K562 (cell line): ENCODE results near the gene TMEM204. TPM values are rescaled to one million over a fixed set of nuclear protein-coding genes. Genes with fewer than 3 reads are reported as not detected.
A peak's percentile ranks its signal among the peaks of the same experiment; 100 is the strongest.

ENCODE experiments used
- ATAC-seq: fragments of 200-7000 bp; cut with Tn5 transposase; 3 replicates; pipeline ENCODE4 v1.9.1; 2020; ENCODE audit warnings: moderate library complexity
- BruUV-seq: library from RNA; stranded (reverse); fragments of 400-500 nt; replicated peaks from 2 replicates; lab custom pipeline; 2021; lab: Mats Ljungman, UMichigan
- CTCF ChIA-PET: fragments of 300-600 bp; formaldehyde crosslinking; extraction: SDS; loops from one replicate; lab custom pipeline; 2021; ENCODE audit warnings: low intra/inter-chr PET ratio; lab: Yijun Ruan, JAX
- POLR2A ChIA-PET: fragments of 300-600, 350-650 bp; sonication (Branson Sonifier 250); formaldehyde crosslinking; extraction: SDS; loops from one replicate; lab custom pipeline; 2021; ENCODE audit warnings: antibody characterized with exemption, inconsistent platforms; lab: Yijun Ruan, JAX
- DNase-seq, 4 experiments: peaks; one replicate each; pipeline versions ENCODE4 v3.0.0 to v3.0.0-alpha.2; 2011 to 2018; ENCODE audit warnings: low spot score in 3 of 4, mixed read lengths in 3 of 4; ENCODE audit errors: extremely low read depth in 1 of 4
- FAIRE-seq: peaks from 2 replicates; lab custom pipeline; 2011; peaks lifted over from hg19 to GRCh38; lab: Jason Lieb, UNC
- H2AFZ ChIP-seq: 2 replicates; pipeline ENCODE4 v1.6.0; 2011; ENCODE audit warnings: low read depth, low read length, control low read depth, inconsistent platforms
- H3K27ac ChIP-seq: fragments of 200-600 bp; 3 replicates; pipeline ENCODE4 v1.8.0; 2011; ENCODE audit warnings: low read depth, mild to moderate bottlenecking, control low read depth, inconsistent platforms, low read length, moderate library complexity, mixed read lengths; ENCODE audit errors: extremely low read depth
- H3K27me3 ChIP-seq, 2 experiments: fragments of 300-600 bp in 1 of 2; 2 replicates in 1 of 2; 3 replicates in 1 of 2; pipeline versions ENCODE4 v1.6.0 to v1.8.0; 2011; ENCODE audit warnings: inconsistent platforms in 2 of 2, low read length in 2 of 2, mild to moderate bottlenecking in 1 of 2, mixed read lengths in 1 of 2, moderate library complexity in 1 of 2; ENCODE audit not compliant: control insufficient read depth in 2 of 2, insufficient read depth in 2 of 2
- H3K36me3 ChIP-seq: fragments of 300-600 bp; 3 replicates; pipeline ENCODE4 v1.8.0; 2011; ENCODE audit warnings: mild to moderate bottlenecking, low read length, inconsistent platforms; ENCODE audit not compliant: control insufficient read depth, insufficient read depth
- H3K4me1 ChIP-seq, 2 experiments: fragments of 200-600 bp in 1 of 2; replicated peaks in 1 of 2; 2 replicates in 1 of 2; 3 replicates in 1 of 2; pipeline versions ENCODE4 v1.5.1 to v1.8.0; 2011; ENCODE audit warnings: inconsistent platforms in 2 of 2, low read length in 2 of 2, mild to moderate bottlenecking in 1 of 2, mixed read lengths in 1 of 2, moderate library complexity in 1 of 2; ENCODE audit not compliant: control insufficient read depth in 2 of 2, insufficient read depth in 2 of 2
- H3K4me2 ChIP-seq: 2 replicates; pipeline ENCODE4 v1.6.1; 2011; ENCODE audit warnings: low read length, control low read depth, inconsistent platforms, mixed read lengths; ENCODE audit not compliant: insufficient read depth
- H3K4me3 ChIP-seq: fragments of 200-600 bp; sonication (generic), shearing (Covaris generic); 2 replicates; pipeline ENCODE4 v1.5.1; 2016; ENCODE audit warnings: control low read depth, inconsistent platforms
- H3K79me2 ChIP-seq: fragments of 200-600 bp; 3 replicates; pipeline ENCODE4 v1.8.0; 2011; ENCODE audit warnings: low read length, inconsistent platforms; ENCODE audit not compliant: control insufficient read depth, insufficient read depth
- H3K9ac ChIP-seq, 2 experiments: 2 replicates each; pipeline versions ENCODE4 v1.6.0 to v1.6.1; 2011; ENCODE audit warnings: low read depth in 2 of 2, low read length in 2 of 2, control low read depth in 1 of 2, inconsistent platforms in 1 of 2, mild to moderate bottlenecking in 1 of 2, mixed read lengths in 1 of 2; ENCODE audit not compliant: insufficient read depth in 1 of 2
- H3K9me1 ChIP-seq: one replicate; pipeline ENCODE4 v1.6.0; 2011; ENCODE audit warnings: inconsistent platforms, mild to moderate bottlenecking, low read length, moderate library complexity; ENCODE audit not compliant: control insufficient read depth, insufficient read depth
- H3K9me3 ChIP-seq: replicated peaks from 2 replicates; pipeline ENCODE4 v1.5.1; 2011; ENCODE audit warnings: low read depth, low read length, inconsistent platforms; ENCODE audit not compliant: control insufficient read depth, insufficient read depth
- H4K20me1 ChIP-seq: replicated peaks from 2 replicates; pipeline ENCODE4 v1.6.1; 2011; ENCODE audit warnings: low read length, inconsistent platforms, mixed read lengths; ENCODE audit not compliant: control insufficient read depth, insufficient read depth
- POLR3A ChIP-seq: IDR thresholded peaks from 2 replicates; pipeline ENCODE4 v1.6.1; 2011; ENCODE audit warnings: borderline replicate concordance, mild to moderate bottlenecking, moderate library complexity; ENCODE audit not compliant: insufficient read length, insufficient read depth; ENCODE audit errors: extremely low read depth
- SPI1 ChIP-seq: IDR thresholded peaks from 2 replicates; pipeline ENCODE4 v1.6.1; 2011; ENCODE audit warnings: low read depth, low read length, control low read depth, borderline replicate concordance
- TAL1 ChIP-seq: fragments of 450-650 bp; IDR thresholded peaks from 2 replicates; pipeline ENCODE4 v1.6.1; 2016; ENCODE audit warnings: mild to moderate bottlenecking
- USF2 ChIP-seq: sonication (generic); formaldehyde crosslinking; IDR thresholded peaks from 2 replicates; pipeline ENCODE4 v1.5.0; 2020; ENCODE audit warnings: missing genetic modification reagents
- ZNF121 ChIP-seq: sonication (generic); formaldehyde crosslinking; conservative IDR thresholded peaks from 2 replicates; pipeline ENCODE4 v1.8.0; 2022; ENCODE audit warnings: missing genetic modification reagents
- WGBS: fragments of 100-300 bp; shearing (Covaris generic); methylation state at CpG from one replicate; pipeline ENCODE4 v1.1.6; 2016; ENCODE audit warnings: low coverage, mixed read lengths; ENCODE audit not compliant: insufficient coverage; ENCODE audit errors: missing lambda C conversion rate; 5-methylcytosine and 5-hydroxymethylcytosine counted together
- in situ Hi-C: fragments of 300-500 bp; cut with MboI; formaldehyde crosslinking; loops from 4 replicates; pipeline ENCODE4 v1.15.0; 2018; ENCODE audit warnings: inconsistent platforms, mixed read lengths
- intact Hi-C: fragments of 100-400 bp; cut with micrococcal nuclease; formaldehyde crosslinking; loops from 2 replicates; pipeline ENCODE4 v1.14.2; 2022
- polyA plus RNA-seq, 8 experiments: library from polyadenylated mRNA; depleted of rRNA in 4 of 8; stranded (reverse) in 5 of 8; unstranded in 3 of 8; fragments of >200 nt; fragmentation: Nextera tagmentation in 2 of 8; fragmentation: Illumina TruSeq in 1 of 8; extraction: Ambion mirVana in 2 of 8; extraction: Trizol in 1 of 8; gene quantifications; 2 replicates each; pipeline versions ENCODE4 v1.2.1 to v1.2.3, GENCODE V29; 2011 to 2014; ENCODE audit warnings: inconsistent platforms in 1 of 8, missing spikeins in 1 of 8
- total RNA-seq, 7 experiments: library from RNA; depleted of rRNA in 6 of 7; stranded (reverse); fragments of >200 nt in 6 of 7; fragmentation: Illumina TruSeq in 2 of 7; extraction: Trizol in 2 of 7; gene quantifications; 2 replicates each; pipeline versions ENCODE4 v1.2.1 to v1.2.3, GENCODE V29; 2011 to 2021; ENCODE audit warnings: low replicate concordance in 1 of 7
- TF ChIP-seq, protein P1 (sequence below): sonication (generic); formaldehyde crosslinking; IDR thresholded peaks from 2 replicates; pipeline ENCODE4 v1.8.1; 2023; ENCODE audit warnings: mild to moderate bottlenecking, missing genetic modification reagents

Gene TMEM204
- total and polyA plus RNA-seq, 9 of the 15 experiments (the other 6 are each of a cell fraction or from before 2014, with no cell fraction given) = 0.04 to 0.18 TPM; not detected in 7

DNA sequence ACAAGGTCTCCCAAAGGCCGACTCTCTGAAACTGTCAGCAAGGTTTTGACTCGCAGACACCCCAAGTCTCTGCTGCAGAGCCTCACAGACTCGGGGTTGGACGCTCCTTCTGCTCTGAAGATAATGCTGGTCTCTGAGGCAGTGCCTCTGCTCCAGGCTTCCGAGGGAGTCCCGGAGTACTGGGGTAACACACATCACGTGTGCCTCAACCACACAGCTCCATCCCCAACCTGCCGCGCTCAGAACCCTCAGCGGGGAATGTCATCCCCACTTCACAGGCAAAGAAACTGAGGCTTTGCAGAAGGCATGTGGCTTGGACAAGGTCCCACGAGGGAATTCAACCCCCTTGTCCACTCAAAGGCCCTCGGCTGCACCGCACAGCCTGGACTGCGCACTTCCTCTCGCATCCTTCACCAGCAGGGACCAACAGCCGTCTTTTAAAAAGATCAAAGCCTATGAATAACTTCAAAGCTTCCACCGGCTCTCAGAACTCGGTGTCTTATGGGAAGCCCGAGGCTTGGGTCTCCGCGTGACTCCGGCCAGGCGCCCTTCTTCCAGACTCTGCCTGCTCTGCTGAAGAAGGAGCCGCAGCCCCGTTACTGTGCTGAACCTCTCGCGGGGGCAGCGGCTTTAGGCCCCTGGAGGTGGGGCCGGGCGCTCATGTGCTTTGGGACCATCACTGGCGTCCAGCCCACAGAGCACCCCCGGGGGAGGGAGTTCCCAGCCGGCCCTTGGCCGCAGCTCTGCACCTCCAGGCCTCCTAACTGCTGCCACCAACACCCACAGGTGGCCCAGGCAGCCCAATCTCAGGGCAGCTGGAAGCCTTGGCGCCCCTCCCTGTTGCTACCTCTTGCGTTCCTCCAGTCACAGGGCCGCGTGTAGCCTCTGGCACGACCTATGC is 2.2 kb downstream of the TMEM204 start:
- no peak overlapping the region for H3K4me2 ChIP-seq
- TF ChIP-seq ZNF121 (CRISPR knock-in tag) = no peak
- TF ChIP-seq, protein P1, sequence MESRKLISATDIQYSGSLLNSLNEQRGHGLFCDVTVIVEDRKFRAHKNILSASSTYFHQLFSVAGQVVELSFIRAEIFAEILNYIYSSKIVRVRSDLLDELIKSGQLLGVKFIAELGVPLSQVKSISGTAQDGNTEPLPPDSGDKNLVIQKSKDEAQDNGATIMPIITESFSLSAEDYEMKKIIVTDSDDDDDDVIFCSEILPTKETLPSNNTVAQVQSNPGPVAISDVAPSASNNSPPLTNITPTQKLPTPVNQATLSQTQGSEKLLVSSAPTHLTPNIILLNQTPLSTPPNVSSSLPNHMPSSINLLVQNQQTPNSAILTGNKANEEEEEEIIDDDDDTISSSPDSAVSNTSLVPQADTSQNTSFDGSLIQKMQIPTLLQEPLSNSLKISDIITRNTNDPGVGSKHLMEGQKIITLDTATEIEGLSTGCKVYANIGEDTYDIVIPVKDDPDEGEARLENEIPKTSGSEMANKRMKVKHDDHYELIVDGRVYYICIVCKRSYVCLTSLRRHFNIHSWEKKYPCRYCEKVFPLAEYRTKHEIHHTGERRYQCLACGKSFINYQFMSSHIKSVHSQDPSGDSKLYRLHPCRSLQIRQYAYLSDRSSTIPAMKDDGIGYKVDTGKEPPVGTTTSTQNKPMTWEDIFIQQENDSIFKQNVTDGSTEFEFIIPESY = peak; percentile 80; the same call in 1 of the 2 replicates
- TF ChIP-seq POLR3A = no peak
- no peak for TF ChIP-seq TAL1
- TF ChIP-seq USF2 (CRISPR knock-in tag) = 0 out of 2 replicates have a peak, but pooled peaks have one; percentile 8
- 0 out of 2 replicates have a peak, but pooled peaks have one; percentile 5 for TF ChIP-seq SPI1
- TF ChIP-seq, all 486 proteins: peak for 3
- H3K4me1 ChIP-seq = peaks cover 0 to 77% of the 10 kb centered on the region in 2 experiments; a peak in 2 of 5 replicates
- ChIA-PET CTCF (no interaction called here), POLR2A (interaction anchor here (0.6 kb wide), 1 partner anchor 76 kb away, joined by 3 read pairs; no protein-coding TSS in a partner anchor)
- BruUV-seq = no TSS peak
- DNase-seq (peak in 2 of 4 experiments; percentile 53 to 55), FAIRE-seq (no peak), ATAC-seq (no peak; the same call in 2 of the 3 replicates)
- no peaks in the 10 kb centered on the region for H3K36me3 ChIP-seq
- no peaks in the 10 kb centered on the region for H3K9me1 ChIP-seq
- intact Hi-C loops = no loop called here
- H2AFZ ChIP-seq = no peak overlapping the region
- no peaks in the 10 kb centered on the region for H3K9me3 ChIP-seq
- in situ Hi-C loops = no loop called here
- no peak overlapping the region; a peak in 1 of 4 replicates for H3K9ac ChIP-seq
- 30% methylated on average over 35 of the region's 39 CpGs for WGBS
- peaks cover 18 to 61% of the 10 kb centered on the region in 2 experiments; a peak in 4 of 5 replicates for H3K27me3 ChIP-seq
- no peaks in the 10 kb centered on the region for H3K79me2 ChIP-seq
- no peak overlapping the region for H3K27ac ChIP-seq
- peaks cover 7% of the 10 kb centered on the region; the same call in 1 of the 2 replicates for H4K20me1 ChIP-seq
- no peak overlapping the region for H3K4me3 ChIP-seq
